Stimulated activated CD4-positive, alpha-beta T cell treated with anti-CD3 and anti-CD28 coated beads, Interleukin-4, amount 100 ng/mL, for 1 hour (primary cell): ENCODE results near the gene GCN1.
"Not testable (repeated sequence)": the region's sequence is repeated elsewhere in the genome, so short reads cannot be mapped to it uniquely, and the experiment has no call there.

Experiments
- DNase-seq: peaks from one replicate; pipeline ENCODE4 v3.0.0-alpha.2; 2020

Gene GCN1

GRCh38 chr12:120194534-120195395 lies at the start of gene GCN1:
GCN1 (minus strand) TSS chr12:120194715; CDS start chr12:120194697, 18 bp downstream.
- peak; percentile 91 for DNase-seq

- no peak for DNase-seq
Observed at GRCh38 chr12:120242971-120243699, 48.6 kb upstream of the GCN1 start.

- DNase-seq = no peak
Observed at GRCh38 chr12:120242275-120242799, 47.8 kb upstream of the GCN1 start.

GRCh38 chr12:120241561-120242274 lies 47.2 kb upstream of the GCN1 start:
- no peak for DNase-seq

GRCh38 chr12:120240495-120240833 lies 45.9 kb upstream of the GCN1 start:
- DNase-seq = no peak

GRCh38 chr12:120239776-120240494 lies 45.4 kb upstream of the GCN1 start:
- no peak for DNase-seq

- DNase-seq = no peak
Observed at GRCh38 chr12:120238839-120239445, 44.4 kb upstream of the GCN1 start.

GRCh38 chr12:120238217-120238616 lies 43.7 kb upstream of the GCN1 start:
- no peak for DNase-seq

GRCh38 chr12:120237360-120238171 lies 43.1 kb upstream of the GCN1 start:
- no peak for DNase-seq

- not testable (repeated sequence) for DNase-seq
Observed at GRCh38 chr12:120236809-120237208, 42.3 kb upstream of the GCN1 start.

- no peak for DNase-seq
Observed at GRCh38 chr12:120235369-120236323, 41.1 kb upstream of the GCN1 start.

GRCh38 chr12:120234643-120235368 lies 40.3 kb upstream of the GCN1 start:
- no peak for DNase-seq

GRCh38 chr12:120231316-120232011 lies 36.9 kb upstream of the GCN1 start:
- peak; percentile 74 for DNase-seq

- no peak for DNase-seq
Observed at GRCh38 chr12:120230974-120231315, 36.4 kb upstream of the GCN1 start.

GRCh38 chr12:120230326-120230973 lies 35.9 kb upstream of the GCN1 start:
- no peak for DNase-seq

GRCh38 chr12:120229487-120230325 lies 35.2 kb upstream of the GCN1 start:
- no peak for DNase-seq

- no peak for DNase-seq
Observed at GRCh38 chr12:120229071-120229486, 34.6 kb upstream of the GCN1 start.
